GM12891 (cell line): ENCODE measurements around the gene LALBA.

Source experiments
- POLR2A ChIP-seq: IDR thresholded peaks from 2 replicates; pipeline ENCODE4 v1.6.1; 2011; ENCODE audit warnings: low read depth, low read length, control low read depth
- SPI1 ChIP-seq: IDR thresholded peaks from 2 replicates; pipeline ENCODE4 v1.6.1; 2011; ENCODE audit warnings: low read depth, low read length, control low read depth

DNA sequence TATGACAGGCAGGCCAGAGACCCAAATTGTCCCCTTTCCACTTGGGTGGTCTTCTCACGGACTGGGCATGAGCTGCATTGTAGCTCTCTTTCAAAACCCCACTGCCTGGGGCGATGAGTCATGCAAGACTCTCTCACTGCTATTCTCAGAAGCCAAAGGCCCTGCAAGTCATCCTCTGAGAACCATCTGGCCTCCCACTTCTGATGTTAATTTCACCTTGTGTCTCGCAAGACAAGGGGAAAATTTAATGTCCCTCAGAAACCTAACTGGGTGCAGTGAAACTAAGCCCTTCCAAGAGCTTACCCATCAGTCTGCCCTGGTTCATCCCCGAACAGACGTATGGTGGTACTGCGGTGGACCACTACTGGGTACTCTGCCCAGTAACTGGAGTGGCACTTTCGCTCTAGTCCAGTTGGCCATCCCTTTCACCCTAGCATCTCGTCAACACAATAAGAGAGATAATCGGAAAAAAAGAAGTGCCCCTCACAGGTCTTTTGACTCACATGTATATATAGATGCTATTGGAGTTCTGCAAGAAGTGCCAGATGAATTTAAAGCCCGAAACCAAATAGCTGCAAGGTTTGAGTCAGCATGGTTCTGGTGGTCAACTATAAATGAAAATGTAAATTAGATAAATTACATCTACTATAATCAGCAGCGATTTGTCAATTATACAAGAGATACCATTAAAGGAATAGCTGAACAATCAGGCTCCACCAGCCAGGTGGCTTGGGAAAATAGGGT is 31.3 kb upstream of the LALBA start:
- TF ChIP-seq POLR2A: no peak
- TF ChIP-seq SPI1: no peak
